Measurements from ENCODE around the gene TMEM266. TPM values are rescaled to one million over a fixed set of nuclear protein-coding genes. Genes with fewer than 3 reads are reported as not detected.

The TMEM266 gene
- total RNA-seq, 1 donor from 2014 or later: not detected

DNA sequence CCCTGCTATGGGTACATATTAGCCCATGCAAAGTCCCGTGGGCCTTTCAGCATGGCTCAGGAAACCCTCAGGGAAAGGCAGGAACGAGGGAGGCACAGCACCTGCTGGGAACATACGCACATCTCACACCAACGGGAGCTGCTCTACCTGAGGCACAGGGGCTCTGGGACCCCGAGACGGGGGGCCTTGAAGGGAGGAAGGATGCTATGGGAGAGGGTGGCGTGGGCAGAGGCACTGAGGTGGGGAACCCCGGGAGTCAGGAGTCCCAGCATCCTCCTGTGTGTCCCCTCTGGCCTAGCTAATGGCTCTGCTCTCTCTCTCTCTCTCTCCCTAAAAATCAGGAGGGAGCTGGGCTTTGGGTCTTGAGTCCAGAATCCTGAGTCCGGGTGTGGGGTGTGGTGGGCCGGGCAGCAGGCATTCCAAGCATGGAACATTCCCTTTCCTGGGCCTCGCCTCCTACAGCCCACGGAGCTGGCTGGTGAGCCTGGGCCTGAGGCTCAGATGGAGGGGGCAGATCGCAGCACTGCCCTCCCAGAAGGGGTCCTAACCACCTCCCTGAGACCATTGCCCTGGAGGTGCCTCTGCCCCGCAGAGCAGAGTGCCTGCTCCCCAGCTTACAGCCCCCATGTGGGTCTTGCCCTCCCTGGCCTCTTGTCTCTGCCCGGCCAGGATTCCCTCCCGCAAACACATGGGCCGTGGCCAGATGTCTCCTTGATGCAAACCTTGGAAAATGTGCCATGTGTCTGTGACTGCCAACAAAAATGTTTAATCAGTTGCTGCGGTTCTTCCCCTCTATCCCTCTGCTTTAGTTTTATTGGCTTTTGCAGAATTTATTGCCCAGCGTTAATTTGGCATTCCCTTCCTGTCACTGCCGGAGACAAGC is 101.6 kb downstream of the TMEM266 start:
- DNase-seq (ENCODE audit: low read depth, low spot score): no peak

DNA sequence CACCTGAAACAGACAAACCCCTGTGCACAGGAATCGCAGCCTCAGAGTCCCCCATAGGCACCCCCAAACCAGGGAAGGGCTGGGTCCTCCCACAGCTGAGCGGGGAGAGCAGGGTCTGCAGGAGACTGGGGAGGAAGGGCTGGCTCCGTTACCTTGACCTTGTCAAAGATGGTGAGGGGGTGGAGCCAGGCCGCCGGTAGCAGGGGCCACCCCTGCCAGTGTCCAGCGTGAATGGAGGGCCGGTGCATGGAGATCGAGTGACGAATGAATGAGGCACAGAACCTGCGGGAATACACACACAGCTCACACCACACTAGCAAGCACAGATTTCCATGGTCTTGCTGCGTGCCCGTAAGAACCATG is 102.2 kb downstream of the TMEM266 start:
- no peak for DNase-seq (ENCODE audit: low read depth, low spot score)

DNA sequence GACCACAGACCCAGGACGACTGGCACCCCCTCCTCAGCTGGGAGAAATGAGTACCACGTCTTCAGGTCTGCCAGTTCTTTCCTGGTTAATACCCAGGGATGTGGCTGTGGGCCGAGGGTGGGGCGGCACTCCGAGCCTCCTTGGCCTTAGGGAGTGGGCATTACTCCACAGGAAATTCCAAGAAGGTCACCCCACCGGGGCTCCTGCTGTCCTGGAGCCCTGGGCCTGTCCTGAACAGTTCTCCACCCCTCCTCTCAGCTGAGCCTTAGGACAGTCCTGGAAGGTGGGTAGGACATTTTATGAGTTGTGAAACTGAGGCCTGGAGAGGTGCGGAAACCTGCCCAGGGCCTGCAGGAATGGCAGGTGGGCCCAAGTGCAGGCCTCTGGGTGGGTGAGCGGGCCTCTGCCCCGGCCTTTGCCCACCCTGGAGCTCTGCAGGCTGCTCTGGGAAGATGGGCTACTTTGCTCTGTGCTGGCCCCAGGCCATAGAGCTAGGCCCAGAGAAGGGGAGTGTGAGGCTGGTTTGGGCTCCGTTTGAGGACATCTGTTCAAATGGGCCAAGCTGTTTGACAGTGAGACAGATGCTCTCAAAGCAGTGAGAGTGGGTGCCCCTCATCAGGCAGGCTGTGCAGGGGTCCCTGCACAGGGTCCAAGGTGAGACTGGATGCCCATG is 103.1 kb downstream of the TMEM266 start:
- no peak for DNase-seq (ENCODE audit: low read depth, low spot score)

DNA sequence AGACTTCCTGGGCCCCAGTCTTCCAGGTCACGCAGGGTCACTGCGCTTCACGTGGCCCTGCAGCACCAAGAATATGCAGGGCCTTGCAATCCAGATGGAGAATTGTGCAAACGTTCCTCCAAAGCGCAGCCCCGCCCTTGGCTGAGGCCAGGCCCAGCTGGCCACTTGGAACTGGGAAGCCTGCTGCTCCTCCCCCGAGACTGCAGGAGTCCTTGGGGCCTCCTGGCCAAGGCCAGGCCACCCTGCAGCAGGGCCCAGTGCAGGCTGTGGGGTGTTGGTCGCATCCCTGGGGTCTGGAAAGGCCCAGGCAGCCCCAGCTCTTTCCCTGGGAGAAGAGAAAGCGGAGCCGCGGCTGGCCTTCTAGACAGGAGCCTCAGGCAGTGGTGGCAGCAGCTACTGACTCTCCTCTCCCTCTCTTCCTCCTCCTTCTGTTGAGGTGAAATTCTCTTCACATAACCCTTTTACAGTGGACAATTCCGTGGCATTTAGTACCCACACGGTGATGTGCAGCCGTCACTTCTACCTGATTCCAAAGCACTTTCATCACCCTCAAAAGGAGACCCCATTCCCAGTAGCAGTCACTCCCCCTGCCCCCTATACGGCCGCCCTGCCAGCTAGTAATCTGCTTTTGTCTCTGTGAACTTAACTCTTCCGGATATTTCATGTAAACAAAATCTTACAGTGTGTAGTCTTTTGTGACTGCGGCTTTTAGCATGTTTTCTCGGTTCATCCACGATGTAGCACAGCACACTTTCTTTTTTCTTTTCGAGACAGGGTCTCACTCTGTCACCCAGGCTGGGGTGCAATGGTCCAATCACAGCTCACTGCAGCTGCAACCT is 103.9 kb downstream of the TMEM266 start:
- DNase-seq (ENCODE audit: low read depth, low spot score): no peak

DNA sequence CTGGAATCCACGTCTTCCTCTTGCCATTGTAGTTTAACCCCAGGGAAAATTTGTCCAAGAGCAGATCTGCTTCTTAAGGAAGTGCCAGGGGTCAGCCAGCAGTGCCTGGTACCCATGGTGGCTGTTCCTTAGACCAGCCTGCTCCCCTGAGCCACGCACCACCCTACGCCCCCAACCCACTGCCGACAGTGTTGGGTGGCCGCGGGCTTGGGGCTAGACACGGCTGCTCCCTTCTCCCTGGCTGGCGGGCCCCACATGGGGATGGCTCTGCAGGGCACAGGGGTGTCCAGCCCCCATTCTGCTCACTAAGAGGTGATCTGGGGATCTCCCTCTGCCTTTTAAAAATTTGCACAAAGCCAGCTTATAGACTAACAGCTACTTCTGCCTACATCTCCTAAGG is 104.8 kb downstream of the TMEM266 start:
- no peak for DNase-seq (ENCODE audit: low read depth, low spot score)

DNA sequence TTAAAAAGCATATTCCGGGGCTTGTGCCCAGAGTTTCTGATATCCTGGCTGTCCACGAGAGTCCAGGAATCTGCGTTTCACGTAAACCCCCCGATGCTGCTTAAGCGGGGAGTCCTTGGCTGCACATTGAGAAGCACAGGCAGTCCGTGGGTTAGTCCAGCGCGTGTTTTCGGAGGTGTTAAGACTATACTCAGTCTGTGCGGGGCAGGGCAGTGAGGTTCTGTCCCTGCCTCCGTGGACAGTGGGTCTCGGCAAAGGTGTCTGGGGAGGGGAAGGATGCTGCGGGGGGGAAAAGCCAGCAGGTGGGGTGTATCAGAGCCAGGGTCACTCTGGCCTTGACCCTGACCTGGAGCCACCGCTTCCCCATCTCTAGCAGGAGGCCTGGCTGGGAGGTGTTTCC is 106.2 kb downstream of the TMEM266 start:
- no peak for DNase-seq (ENCODE audit: low read depth, low spot score)

DNA sequence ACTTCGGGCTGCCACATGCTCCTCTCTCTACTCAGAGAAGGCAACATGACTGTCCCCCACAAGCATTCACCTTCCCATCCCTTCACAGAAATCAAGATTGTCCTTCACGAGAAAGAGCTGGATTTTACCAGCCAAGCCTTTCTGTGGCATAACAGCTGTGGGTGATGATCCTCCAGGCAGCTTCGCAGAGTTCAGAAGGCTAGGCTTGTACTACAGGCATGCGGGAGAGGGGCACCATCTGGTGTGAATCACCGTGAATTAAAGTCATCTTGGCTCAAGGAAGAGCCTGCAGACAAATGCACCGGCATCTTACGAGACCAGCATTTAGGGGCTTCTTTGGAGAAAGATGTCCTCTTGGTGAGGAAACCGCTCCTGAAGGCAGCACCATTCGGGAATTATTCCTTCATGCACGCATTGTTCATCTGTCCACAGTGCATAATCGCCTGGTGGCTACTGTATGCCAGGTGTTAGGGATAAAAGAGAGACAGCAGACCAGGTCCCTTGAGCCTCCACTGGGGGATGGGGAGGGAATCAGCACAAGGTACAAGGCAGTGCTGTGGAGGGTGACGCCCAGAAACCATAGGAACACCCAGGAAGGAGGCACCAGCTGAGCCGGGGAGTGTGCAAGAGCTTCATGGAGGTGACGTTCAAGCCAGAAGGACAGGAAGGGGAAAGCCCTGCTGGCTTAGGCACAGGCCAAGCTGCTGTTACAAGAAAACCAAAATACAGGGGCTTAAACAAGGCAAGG is 108.6 kb downstream of the TMEM266 start:
- DNase-seq (ENCODE audit: low read depth, low spot score): no peak

DNA sequence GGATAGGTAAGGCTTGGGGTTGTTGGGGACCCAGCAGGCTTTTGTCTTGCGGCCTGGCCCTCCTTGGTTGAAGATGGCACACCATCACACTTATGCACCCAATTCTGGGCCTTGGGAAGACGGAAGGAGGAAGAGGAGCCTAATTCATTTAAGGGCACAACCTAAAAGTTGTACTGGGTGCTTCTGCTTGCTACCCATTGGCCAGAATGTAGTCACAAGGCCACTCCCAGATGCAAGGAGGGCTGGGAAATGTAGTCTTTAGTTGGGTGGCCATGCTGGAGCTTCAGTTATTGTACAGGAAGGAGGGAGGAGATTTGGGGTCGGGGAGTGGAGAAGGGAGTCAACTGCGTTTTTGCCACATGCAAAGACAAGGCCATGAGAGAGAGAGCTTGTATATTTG is 109.2 kb downstream of the TMEM266 start:
- DNase-seq (ENCODE audit: low read depth, low spot score): no peak

DNA sequence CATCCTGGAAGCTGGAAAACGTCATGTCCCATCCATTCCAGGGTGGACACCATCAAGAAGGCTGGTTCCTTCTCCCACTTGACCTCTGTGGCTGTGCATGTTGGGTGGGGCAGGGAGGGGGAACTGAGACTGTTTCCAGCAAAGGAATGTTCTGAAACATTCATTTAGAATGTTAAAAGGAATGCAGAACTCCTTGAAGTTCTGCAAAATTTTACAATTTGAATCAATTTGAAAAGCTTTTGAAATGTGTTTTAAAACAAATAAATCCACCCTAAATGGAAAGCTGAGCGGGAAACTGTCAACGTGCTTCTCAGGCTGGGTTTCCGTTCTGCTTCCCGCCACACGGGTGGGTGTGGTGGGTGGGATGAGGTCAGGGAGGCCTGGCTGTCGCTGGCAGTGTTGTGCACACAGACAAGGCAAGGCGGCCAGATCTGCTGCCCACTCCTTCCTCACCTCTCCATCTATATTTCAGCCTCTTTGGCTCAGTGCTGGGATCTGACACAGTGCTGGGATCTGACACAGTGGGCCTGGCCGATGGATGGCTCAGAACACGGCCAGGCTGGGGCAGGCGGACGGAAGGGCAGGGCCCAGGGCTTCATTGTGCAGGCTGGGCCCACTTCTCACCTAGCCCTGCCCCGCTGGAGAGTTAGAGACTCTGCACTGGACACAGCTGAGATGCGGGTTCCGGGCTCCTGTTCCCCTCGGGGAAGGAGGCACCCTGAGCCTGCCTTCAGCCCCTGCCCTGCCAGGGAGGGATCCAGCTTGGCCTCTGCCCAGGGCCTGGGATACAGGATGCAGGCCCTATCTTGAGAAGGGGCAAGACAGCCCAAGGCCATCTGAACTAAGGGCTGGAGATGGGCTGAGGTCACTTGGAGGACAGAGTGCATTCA is 110.4 kb downstream of the TMEM266 start:
- no peak for DNase-seq (ENCODE audit: low read depth, low spot score)

DNA sequence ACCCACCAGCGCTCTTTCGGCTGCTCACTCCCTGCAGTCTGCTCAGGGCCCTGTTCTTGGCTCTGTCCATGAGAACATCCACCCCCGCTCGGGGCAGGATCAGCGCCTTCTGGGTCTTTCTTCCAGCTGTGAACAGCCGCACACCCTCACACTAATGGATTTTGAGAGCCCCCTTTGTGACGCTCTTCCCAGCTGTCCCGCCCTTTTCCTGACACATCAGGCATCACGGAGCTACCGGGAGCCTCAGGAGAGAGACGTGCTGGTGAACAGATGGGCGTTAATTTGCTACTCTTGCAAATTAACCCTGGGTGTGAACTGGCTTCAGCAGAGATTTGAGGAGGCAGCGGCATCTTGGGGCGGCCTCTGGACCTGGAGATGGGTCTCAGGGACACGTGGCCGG is 113.0 kb downstream of the TMEM266 start:
- DNase-seq (ENCODE audit: low read depth, low spot score): no peak

DNA sequence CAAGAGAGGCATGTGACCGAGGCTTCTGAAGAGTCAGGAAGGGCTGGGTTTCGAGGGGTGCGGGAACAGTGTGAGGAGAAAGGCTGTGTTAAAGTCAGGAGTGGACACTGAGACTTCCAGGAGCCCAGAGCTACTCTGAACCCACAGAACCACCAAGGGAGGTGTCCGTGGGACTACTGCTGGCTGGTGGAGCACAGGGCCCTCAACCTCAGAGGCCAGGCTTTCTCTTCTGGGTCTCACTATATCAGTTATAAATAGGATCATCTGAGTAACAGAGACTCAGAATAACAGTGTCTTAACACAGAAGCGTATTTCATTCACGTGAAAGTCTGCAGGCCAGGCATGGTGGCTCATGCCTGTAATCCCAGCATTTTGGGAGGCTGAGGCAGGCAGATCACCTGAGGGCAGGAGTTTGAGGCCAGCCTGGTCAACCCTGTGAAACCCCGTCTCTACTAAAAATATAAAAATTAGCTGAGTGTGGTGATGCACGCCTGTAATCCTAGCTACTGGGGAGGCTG is 113.6 kb downstream of the TMEM266 start:
- no peak for DNase-seq (ENCODE audit: low read depth, low spot score)

DNA sequence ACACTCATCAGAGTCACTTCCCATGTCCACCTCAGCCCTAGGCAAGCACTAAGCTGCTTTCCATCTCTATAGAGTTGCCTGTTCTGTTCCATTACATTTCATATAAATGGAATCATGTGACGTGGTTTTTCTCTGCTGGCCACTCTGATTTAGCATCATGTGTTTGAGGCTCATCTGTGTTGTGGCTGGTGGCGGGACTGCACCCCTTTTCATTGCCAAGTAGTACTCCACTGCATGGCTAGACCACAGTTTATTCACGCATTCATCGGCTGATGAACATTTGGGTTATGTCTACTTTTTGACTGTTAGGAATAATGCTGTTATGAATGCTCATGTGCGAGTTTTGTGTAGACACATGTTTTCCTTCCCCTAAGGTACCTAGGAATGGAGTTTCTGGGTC is 114.9 kb downstream of the TMEM266 start:
- no peak for DNase-seq (ENCODE audit: low read depth, low spot score)

DNA sequence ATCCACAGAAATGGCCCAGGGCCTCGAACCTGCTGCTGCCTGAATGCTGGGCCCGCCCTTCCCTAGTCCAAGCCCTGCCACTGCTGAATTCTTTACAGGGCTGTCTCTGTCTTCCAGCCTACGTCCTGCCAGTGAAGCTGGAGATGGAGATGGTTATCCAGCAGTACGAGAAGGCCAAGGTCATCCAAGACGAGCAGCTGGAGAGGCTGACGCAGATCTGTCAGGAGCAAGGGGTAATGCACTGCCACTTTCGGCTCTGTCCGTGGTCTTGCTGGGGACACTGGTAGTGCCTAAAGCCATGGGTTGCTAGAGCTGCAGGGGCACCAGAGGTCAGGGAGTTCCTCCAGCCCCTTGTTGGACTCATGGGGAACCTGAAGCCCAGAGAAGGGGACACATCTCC is 115.7 kb downstream of the TMEM266 start:
- no peak for DNase-seq (ENCODE audit: low read depth, low spot score)

DNA sequence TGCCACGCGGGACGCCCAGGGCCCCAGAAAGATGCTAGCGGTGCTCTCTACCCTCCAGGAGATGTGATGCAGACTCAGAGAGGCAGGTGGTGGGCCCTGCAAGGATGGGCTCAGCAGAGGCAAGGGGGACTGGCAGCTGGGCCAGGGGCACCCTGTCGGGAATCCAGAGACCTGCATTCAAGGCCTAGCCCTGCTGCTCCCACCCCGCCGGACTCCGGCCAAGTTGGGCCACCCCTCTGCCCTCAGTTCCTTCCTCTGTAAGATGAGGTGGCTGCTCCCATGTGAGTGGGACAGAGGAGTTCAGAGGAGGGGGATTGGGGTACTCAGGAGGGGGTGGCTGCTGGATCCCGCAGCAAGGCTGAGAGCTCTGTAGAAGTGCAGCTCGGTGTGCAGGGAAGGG is 116.3 kb downstream of the TMEM266 start:
- DNase-seq (ENCODE audit: low read depth, low spot score): no peak

DNA sequence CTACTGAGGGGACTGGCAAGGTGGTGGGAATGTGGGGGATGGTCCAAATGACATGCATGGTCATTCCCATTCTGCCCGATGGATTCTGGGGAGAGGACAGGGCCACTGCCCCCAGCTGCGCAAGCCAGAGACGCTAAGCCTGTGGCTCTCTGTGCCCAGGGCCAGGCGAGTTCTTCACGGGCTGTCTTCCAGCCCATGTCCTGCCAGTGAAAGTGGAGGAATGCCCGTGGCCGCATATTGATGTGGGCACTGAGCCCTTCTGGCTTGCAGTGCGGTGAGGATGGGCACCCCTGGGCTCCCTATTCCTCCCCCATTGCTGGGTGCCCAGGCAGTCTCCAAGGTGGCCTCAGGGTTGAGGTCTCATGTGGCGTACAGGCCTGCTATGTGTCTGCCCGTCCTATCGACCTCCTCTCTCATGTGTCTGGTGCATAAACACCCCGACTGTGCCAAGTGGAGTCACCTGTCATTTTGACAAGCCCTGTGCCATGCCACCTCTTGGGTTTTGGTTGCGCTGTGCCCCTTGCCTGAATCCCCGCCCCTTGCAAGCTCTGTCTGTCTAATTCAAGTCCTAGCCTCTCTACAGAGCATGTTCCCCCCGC is 116.8 kb downstream of the TMEM266 start:
- no peak for DNase-seq (ENCODE audit: low read depth, low spot score)

DNA sequence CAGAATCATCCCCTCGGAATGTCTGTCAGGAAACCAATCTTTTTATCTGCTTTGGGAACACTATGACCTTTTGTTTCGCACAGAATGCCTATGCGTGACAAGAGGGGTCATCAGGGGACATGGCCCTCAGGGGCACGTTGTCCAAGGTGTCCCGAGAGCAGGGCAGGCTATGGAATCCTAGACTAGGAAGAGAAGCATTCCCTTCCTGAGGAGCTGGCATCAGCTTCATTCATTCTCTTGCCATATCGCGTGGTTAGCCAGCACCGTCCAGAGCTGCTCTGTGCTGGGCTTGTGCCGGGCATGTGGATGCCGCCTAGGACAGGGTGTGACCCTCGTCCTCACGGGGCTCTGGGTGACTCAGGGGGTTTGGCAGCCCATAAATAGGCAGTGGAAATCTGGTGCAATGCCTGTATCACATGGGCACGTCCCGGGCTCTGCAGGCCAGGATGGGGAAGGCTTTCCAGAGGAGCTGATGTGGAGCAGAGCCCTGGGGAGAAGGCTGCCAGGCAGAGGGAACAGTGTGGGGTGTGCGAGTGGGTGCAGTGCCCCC is 117.8 kb downstream of the TMEM266 start:
- DNase-seq (ENCODE audit: low read depth, low spot score): no peak

DNA sequence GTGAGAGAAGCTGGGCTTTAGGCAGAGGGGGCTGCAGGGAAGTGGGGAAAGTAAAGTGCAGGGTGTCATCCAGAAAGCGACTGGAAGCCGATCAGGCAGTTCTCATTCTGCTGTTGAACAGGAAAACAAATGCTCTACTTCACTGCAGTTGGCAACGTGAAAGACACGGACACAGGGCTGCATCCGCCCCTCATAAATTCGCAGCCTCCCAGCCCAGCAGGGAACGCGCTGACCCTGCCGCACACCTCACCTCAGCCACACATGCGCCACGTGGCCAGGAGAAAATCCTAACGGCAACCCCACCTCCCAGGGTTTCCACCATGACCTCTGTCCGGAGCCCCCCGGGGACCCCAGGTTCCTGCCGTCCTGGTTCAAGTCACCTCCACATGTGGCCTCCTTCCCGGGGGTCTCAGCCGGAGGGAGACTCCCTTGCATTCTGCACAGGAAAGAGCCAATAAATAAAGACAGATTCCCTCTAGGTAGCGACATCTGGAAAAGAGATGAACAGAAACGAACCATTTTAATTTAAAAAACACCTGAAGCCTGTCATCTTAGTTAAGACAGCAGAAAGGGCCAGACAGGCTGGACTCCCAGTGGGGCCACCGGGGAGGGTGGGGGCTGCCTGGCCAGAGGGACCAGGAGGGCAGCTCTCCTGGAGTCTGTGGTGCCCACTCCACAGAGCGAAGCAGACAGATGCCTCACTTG is 118.7 kb downstream of the TMEM266 start:
- no peak for DNase-seq (ENCODE audit: low read depth, low spot score)

DNA sequence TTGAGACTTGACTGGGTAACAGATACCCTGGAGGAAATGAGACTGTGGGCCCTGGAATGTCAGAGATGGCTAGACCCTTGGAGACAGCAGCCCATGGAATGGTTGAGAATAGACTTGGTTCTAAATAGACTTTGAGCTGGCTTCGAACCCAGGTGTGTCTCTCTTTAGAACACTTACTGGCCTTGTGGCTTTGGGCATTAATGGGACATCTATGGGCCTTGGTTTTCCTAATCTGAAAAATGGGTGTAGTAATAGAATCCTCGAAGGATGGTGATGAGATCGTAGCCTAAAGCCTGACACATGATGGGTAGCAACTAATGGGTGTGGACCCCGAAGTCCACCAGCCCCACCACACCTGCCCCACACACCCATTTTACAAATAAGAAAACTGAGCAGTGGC is 119.2 kb downstream of the TMEM266 start:
- no peak for DNase-seq (ENCODE audit: low read depth, low spot score)

DNA sequence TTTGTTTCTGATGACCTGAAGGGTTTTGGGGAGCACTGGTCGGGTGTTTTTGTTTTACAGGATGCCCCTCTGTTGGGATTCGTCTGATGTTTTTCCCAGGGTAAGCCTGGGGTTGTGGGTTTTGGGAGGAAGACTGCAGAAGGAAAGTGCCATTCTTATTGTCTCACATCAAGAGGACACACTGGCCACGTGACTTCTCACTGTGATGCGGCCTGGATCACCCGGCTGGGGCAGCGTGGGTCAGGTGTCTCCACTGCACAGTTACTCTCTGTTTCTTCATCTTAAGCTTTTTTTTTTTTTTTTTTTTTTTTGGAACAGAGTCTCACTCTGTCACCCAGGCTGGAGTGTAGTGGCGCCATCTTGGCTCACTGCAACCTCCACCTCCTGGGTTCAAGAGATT is 120.5 kb downstream of the TMEM266 start:
- no peak for DNase-seq (ENCODE audit: low read depth, low spot score)
